ENCODE data around the gene SBNO2.

DNA sequence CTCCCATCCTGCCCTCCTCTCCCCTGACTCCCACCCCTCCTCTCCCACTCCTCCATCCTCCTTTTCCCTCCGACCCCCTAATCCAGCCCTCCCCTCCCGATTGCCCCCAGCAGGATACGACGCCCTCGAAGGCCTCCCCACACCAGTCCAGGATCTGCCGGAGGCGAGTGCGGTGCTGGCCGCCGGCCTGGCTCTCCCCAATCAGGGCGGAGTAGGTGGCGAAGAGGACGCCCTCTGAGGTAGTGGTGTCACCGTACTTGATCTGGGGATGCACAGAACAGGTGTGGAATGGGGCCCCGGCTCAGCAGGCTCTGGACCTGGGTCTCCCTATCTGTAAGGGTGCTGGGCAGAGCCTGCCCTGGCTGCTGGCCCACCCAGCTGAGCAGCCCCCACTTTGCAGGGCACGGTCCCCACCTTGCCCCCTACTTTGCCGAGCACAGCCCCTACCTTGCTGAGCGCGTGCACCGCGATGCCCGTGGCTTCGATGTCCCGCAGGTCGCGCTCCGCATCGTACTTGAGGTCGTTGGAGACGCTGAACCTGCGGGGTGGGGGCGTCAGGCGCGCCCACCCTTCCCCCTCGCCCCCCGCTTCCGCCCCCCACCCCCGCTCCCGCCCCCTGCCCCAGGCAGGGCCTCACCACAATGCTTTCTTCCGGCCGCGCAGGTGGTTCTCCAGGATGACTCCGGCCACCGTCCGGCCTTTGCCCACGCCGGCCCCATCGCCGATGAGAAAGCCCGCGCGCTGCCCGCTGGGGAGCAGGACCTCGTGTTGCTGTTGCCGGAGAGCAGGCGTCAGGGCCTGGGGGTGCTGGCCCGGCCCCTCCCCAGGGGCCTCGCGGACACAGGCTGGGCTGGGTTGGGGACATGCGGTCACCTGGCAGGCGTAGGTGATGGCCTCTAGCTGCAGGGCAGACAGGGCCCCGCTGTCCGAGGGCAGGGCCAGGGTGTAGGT lies 51.8 kb downstream of the SBNO2 start:
- TF ChIP-seq, protein P1, sequence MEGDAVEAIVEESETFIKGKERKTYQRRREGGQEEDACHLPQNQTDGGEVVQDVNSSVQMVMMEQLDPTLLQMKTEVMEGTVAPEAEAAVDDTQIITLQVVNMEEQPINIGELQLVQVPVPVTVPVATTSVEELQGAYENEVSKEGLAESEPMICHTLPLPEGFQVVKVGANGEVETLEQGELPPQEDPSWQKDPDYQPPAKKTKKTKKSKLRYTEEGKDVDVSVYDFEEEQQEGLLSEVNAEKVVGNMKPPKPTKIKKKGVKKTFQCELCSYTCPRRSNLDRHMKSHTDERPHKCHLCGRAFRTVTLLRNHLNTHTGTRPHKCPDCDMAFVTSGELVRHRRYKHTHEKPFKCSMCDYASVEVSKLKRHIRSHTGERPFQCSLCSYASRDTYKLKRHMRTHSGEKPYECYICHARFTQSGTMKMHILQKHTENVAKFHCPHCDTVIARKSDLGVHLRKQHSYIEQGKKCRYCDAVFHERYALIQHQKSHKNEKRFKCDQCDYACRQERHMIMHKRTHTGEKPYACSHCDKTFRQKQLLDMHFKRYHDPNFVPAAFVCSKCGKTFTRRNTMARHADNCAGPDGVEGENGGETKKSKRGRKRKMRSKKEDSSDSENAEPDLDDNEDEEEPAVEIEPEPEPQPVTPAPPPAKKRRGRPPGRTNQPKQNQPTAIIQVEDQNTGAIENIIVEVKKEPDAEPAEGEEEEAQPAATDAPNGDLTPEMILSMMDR (IDR thresholded peaks at IDR 0.05), result no peak
- TF ChIP-seq POLR2A (IDR thresholded peaks at IDR 0.05), result no peak
